ENCODE results near the gene SPATC1L.
"Not testable (repeated sequence)": the region's sequence is repeated elsewhere in the genome, so short reads cannot be mapped to it uniquely, and the experiment has no call there.

The SPATC1L gene

DNA sequence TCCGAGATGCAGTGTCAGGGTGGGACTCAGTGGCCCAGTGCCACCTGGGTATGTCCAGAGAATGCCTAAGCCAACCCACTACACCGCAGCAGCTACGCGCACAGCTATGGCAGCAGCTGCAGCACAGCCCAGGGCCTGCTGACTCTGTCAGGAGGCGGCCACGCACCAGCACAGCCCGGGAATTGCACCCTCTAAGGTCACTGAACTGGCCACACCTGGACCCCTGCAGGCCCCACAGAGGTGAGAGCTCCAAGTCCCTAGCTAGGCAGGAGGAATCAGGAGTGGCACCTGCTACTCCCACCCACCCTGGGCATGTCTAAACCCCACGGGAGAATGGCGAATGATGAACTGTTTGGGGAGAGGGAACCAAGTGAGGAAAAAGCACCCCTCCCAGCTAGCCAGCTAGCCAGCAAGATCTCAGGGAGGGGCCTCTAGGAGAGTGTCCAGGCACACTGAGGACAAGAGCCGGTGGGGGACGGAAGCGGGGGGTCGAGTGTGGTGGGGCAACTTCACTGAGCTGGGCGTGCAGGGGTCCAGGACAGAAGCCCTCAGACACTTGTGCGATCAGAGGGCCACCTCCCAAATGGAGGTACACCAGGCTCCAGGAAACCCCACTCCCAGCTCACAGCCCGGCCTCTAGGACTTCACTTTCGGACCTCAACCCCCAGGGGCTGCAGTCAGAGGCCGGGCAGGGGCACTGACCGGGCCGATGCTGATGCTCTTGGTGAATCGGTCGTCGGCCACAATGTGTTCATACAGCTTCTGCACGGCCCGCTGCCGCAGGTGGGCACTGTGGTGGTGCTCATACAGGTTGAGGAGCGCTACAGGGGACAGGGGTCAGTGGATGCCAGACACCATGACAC, 30.4 kb upstream of the SPATC1L start:
- no peak for DNase-seq (ENCODE audit: low read depth)

- DNase-seq (ENCODE audit: low read depth) = no peak
Observed at GRCh38 chr21:46213620-46214286, 29.5 kb upstream of the SPATC1L start.

- no peak for DNase-seq (ENCODE audit: low read depth)
Observed at GRCh38 chr21:46212721-46213484, 28.6 kb upstream of the SPATC1L start.

DNA sequence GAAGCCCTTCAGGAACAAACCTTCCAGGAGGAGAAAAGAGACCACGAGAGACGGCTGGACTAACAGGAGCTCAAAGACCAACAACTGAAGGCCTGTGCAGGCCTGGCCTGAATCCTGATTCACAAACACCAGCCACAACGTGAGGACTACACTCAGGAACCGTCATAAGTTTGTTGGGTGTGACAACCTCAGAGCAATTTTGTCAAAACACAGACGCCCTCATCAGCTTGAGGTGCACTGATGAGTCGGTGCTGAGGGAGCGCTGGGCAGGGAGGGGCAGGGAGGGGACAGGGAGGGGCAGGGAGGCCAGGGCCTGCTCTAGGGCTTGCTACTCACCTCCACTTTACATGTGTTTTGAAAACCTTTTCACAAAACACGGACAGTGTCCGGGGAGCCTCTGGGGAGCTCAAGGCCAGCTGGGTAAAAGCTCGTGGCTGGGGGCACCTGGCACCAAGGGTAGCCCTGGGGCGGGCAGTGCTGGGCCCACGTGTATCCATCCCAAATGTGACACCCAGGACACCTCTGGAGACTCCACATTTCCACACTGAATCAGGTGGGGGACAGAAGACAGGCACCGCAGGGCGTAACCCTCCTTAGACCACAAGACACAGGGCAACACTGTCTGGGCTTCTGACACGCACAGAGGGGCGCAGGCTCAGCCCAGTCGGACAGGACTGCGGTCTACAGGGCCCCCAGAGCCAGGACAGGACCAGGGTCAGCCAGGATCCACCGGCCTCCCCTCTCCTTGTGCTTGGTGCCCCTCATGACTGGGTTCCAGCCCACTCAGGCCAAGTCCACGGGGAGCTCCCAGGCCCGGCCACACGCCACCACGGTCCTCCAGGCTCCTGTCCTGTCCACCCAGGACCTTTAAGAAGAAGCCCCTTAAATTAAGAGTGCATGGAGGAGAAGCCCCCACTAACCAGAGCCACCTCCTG, 27.8 kb upstream of the SPATC1L start:
- no peak for DNase-seq (ENCODE audit: low read depth)

DNA sequence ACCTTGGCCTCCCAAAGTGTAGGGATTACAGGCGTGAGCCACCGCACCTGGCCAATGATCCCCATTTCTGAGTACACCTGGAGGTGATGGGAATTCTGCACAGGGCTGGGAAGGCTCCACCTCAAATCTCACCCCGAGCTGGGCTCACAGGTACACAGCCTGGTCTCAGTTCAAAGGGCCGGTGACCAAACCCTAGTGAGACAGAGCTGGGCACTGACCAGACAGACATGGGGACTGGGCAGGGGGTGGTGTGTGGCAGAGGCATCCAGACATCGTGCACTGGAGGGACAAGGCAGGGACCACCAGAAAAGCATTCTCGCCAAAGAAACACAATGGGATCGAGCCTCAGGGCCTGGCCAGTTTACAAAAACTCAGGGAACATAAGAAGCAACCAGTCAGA, 27.1 kb upstream of the SPATC1L start:
- no peak for DNase-seq (ENCODE audit: low read depth)

GRCh38 chr21:46210378-46211136, 26.3 kb upstream of the SPATC1L start:
- DNase-seq (ENCODE audit: low read depth) = no peak

DNA sequence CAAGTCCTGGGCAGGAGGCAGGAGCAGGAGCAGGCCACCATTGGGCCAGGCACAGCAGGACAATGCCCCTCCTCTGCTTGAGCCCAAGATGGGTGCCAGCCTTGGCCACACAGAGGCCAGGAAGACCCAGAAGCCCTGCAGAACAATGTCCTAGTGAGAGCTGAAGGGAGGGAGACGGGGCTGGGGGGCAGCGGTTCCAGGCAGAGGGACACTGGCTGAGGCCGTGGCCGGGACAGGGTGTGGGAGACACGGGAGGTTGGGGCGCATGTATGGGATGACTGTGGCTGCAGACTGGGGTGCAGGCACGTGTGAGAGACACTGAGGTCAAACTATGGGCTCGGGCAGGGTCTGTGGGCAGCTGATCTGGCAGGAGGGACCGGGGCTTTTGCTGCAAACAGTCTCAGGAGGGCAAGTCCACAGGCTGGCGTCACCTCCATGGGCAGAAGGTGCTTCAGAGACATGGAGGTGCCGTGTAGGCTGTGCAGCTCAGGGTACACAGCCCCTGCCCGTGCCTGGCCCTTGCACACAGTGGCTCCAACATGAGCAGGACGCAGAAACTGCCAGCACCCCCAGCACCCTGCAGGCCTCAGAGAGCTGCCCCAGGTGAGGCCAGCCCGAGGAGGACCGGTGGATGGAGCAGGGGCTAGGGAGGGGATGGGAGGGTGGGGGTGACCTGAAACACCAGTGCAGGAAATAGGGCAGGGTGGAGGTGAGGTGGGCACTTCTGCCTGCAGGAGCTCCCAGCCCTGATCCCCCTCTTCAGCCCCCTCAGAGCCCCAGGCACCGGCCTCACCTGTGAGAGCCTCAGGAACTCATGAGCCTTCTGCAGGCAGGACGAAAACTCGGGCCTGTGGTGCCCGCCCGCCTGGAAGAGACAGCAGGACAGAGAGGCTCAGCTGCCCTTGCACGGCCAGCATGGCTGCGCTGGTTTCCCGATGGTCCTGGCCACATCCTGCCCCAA, 24.8 kb upstream of the SPATC1L start:
- DNase-seq (ENCODE audit: low read depth) = no peak

GRCh38 chr21:46207920-46208591, 23.8 kb upstream of the SPATC1L start:
- no peak for DNase-seq (ENCODE audit: low read depth)

- no peak for DNase-seq (ENCODE audit: low read depth)
Observed at GRCh38 chr21:46207006-46207919, 23.0 kb upstream of the SPATC1L start.

DNA sequence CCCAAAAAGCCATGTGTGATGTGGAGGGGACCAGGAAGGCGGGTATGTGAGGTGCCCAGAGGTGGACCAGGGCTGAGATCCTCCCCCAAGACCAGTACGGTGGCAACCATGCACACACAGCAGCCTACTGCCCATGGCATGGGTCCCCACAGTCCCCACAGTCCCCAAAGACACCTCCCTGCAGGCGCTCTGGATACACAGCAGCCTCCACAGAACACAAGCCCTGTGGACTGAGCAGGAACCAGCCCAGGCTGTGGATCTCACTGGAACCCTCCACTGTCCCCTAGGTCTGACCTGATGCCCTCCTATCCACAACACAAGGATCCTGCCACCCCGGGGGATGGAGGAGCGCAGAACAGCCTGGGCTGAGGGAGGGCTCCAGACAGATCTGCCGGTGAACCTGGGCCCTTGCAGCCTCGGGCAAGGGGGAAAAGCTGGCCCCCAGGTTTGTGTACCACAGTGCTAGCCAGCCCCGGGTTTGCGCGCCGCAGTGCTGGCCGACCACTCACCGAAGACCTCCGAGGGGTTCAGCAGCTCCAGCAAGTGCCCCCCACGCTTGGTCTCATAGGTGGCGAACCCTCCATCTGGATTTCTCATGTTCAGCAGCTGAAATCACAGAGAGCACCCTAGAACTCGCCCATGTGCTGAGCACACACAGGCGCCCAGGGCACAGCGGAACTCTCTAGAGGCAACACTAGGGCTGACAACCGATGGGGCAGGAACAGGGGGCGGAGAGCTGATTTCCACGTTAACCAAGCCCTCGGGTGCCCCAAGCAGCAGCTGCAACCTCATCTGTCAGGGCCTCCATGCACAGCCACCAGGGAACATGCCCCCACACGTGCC, 22.1 kb upstream of the SPATC1L start:
- DNase-seq (ENCODE audit: low read depth) = no peak

DNA sequence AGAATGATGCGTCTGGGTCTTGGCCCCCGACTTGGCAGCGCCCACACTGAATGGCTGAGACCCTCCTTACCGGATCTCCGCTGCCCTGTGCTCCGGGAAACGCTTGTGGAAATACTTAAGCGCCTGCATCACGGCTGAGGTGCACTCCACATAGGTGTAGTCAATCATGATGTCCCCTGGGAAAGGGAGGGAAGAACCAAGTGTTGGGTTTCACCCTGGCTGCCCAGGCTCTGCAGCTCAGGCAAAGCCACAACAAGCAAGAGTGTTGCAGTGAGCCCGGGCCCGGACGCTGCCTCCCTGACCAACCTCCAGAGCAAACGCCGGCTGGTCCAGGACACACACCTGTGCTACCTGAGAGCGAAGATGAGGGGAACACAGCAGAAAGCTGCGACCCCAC, 21.5 kb upstream of the SPATC1L start:
- DNase-seq (ENCODE audit: low read depth) = no peak

- DNase-seq (ENCODE audit: low read depth) = no peak
Observed at GRCh38 chr21:46205166-46205565, 20.9 kb upstream of the SPATC1L start.

- no peak for DNase-seq (ENCODE audit: low read depth)
Observed at GRCh38 chr21:46203203-46203600, 18.9 kb upstream of the SPATC1L start.

DNA sequence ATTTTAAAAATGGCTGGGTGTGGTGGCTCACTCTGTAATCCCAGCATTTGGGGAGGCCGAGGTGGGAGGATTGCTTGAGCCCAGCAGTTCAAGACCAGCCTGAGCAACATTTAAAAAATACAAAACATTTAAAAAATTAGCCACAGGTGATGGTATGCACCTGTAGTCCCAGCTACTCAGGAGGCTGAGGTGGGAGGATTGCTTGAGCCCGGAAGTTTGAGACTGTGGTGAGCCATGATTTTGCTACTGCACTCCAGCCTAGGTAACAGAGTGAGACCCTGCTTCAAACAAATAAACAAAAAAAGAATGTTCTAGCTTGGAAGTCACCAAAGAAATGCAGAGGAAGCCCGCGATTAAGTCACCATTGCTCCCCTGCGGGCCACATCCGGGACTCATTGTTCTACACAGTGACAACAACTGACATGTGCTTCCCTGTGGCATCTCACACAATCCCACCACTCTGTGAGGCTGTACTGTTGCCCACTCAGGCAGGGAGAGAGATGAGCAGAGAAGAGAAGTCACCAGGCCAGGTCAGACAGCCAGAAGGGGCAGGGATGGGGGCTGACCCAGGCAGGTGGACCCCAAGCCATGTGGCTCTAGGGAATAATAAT, 18.4 kb upstream of the SPATC1L start:
- DNase-seq (ENCODE audit: low read depth) = no peak

GRCh38 chr21:46200877-46201803, 16.9 kb upstream of the SPATC1L start:
- not testable (repeated sequence) for DNase-seq (ENCODE audit: low read depth)
